Transverse colon (tissue), 4 donors: ENCODE measurements around the gene RPL29.

Source experiments
- EP300 ChIP-seq: sonication (generic); formaldehyde crosslinking; IDR thresholded peaks from one replicate; pipeline ENCODE4 v1.6.1; 2017; ENCODE audit warnings: antibody characterized with exemption, low read depth
- POLR2A ChIP-seq: fragments of 450-650 bp; IDR thresholded peaks from one replicate; pipeline ENCODE4 v1.6.1; 2016; ENCODE audit warnings: antibody characterized with exemption, mild to moderate bottlenecking, moderate library complexity
- POLR2AphosphoS5 ChIP-seq, 3 donors: sonication (generic); formaldehyde crosslinking; IDR thresholded peaks; one replicate each; pipeline ENCODE4 v1.6.1; 2016; ENCODE audit warnings: antibody characterized with exemption in 3 of 3
- TF ChIP-seq, protein P1 (sequence below), 5 experiments: fragments of 200-600 bp in 3 of 5; fragments of 450-650 bp in 2 of 5; sonication (generic) in 3 of 5; IDR thresholded peaks; 1 replicate in 2 of 5; 2 replicates in 3 of 5; pipeline ENCODE4 v1.5.1; 2016 to 2017; ENCODE audit warnings: antibody characterized with exemption in 5 of 5, inconsistent platforms in 3 of 5, mild to moderate bottlenecking in 2 of 5, moderate library complexity in 1 of 5

DNA sequence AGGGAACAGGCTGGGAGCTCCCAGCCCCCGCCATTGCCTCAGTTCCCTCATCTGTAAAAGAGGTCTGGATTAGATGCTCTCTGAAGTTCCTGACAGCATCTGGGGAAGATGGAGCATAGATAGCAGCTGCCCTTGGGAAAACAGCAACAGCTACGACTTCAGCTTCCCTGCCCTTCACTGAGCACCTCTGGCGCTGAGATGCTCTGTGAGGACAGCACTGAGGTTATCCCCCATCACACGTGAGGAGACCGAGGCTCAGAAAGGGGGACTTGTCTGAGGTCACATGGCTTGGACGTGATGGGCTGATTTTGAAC lies 11.1 kb upstream of the RPL29 start:
- TF ChIP-seq POLR2A (no peak), EP300 (no peak), POLR2AphosphoS5 (IDR thresholded peaks at IDR 0.05) (no peak)
- TF ChIP-seq, protein P1, sequence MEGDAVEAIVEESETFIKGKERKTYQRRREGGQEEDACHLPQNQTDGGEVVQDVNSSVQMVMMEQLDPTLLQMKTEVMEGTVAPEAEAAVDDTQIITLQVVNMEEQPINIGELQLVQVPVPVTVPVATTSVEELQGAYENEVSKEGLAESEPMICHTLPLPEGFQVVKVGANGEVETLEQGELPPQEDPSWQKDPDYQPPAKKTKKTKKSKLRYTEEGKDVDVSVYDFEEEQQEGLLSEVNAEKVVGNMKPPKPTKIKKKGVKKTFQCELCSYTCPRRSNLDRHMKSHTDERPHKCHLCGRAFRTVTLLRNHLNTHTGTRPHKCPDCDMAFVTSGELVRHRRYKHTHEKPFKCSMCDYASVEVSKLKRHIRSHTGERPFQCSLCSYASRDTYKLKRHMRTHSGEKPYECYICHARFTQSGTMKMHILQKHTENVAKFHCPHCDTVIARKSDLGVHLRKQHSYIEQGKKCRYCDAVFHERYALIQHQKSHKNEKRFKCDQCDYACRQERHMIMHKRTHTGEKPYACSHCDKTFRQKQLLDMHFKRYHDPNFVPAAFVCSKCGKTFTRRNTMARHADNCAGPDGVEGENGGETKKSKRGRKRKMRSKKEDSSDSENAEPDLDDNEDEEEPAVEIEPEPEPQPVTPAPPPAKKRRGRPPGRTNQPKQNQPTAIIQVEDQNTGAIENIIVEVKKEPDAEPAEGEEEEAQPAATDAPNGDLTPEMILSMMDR (IDR thresholded peaks at IDR 0.05) = no peak
